ENCODE results near the gene ALOX15B. TPM values are rescaled to one million over a fixed set of nuclear protein-coding genes. Genes with fewer than 3 reads are reported as not detected.
A peak's percentile ranks its signal among the peaks of the same experiment; 100 is the strongest.

Gene ALOX15B
- polyA plus RNA-seq, 1 of the 3 experiments (the other 2 are of a cell fraction), result not detected

DNA sequence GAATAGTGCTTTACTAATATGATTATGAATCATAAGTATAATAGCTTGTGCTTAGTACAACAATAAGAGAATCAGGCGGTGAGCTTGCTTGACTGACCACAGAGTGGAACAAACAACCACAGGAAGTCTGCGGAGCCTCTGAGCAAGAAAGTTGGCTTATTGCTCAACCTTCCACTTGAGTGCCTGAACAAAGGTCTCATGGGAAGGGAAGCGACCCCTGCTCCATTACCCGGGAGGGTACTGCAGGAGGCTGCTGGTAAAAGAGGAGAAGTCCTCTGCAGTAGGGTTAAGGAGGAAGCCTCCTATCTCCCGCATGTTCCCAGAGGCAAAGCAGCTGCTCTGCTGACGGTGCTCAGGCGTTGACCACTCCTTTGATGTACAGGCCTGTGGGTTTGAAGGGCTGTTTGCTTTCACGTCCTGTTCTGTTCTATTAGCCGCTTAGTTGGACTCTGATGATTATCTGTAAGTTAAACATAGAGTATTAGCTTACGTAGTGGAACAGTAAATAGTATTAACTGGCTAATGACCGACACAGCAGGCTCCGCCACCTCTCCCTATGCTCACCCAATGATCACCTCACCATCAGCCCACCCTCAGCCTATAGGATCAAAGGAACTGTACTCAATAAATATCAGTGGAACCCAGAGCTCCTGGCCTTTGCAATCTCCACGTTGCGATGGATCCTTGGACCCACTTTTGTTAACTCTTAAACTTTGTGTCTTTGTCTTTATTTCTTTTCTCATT, 17.5 kb downstream of the ALOX15B start:
- no peaks in the 10 kb centered on the region for H3K9me2 ChIP-seq
- H3K4me3 ChIP-seq (ENCODE audit: low read depth in 2 of 2, low read length in 1 of 2), result no peak overlapping the region
- no peak overlapping the region for H3K27ac ChIP-seq (ENCODE audit: low read depth in 2 of 2, low read length in 1 of 2)
- 0 out of 2 replicates have a peak overlapping the region, but pooled peaks have one; percentile 23 for H3K4me2 ChIP-seq
- H3K9ac ChIP-seq, result no peak overlapping the region
- no peaks in the 10 kb centered on the region for H4K20me1 ChIP-seq (ENCODE audit: insufficient read depth)
- ChIA-PET CTCF (interaction anchor here (0.9 to 8.9 kb wide), 26 partner anchors 13 to 313 kb away, joined by 3 to 390 read pairs (median 14); partner anchors contain the start of genes ALOX12B, ALOXE3, NAA38 and RNF227), POLR2A (interaction anchor here (1.3 kb wide), 1 partner anchor 141 kb away, joined by 3 read pairs; the partner anchor contains the start of gene RNF227)
- no peak overlapping the region for H2AFZ ChIP-seq (ENCODE audit: low read depth)
- H3K9me3 ChIP-seq, result no peaks in the 10 kb centered on the region
- 62% methylated on average over 14 of the region's 14 CpGs for WGBS (ENCODE audit: low lambda C conversion rate)
- H3K4me1 ChIP-seq (ENCODE audit: control insufficient read depth in 1 of 2, insufficient read depth in 2 of 2, low read depth in 1 of 2, low read length in 1 of 2), result peaks cover 0 to 6% of the 10 kb centered on the region in 2 experiments; a peak in 2 of 4 replicates
- H3K27me3 ChIP-seq (ENCODE audit: insufficient read depth), result peaks cover 21% of the 10 kb centered on the region; the same call in 1 of the 2 replicates
- TF ChIP-seq NFIC (IDR thresholded peaks at IDR 0.05; ENCODE audit: borderline replicate concordance) (no peak), FOXJ3 (CRISPR knock-in tag; IDR thresholded peaks at IDR 0.05) (no peak), MEF2A (IDR thresholded peaks at IDR 0.05; ENCODE audit: borderline replicate concordance, low read depth) (no peak), ELF1 (IDR thresholded peaks at IDR 0.05) (no peak), GATA2 (CRISPR knock-in tag; IDR thresholded peaks at IDR 0.05) (no peak), TAF1 (IDR thresholded peaks at IDR 0.05; ENCODE audit: borderline replicate concordance, low read depth, low read length) (no peak), EZH2phosphoT487 (IDR thresholded peaks at IDR 0.05; ENCODE audit: borderline replicate concordance, low read depth) (no peak)
- TF ChIP-seq, protein P1, sequence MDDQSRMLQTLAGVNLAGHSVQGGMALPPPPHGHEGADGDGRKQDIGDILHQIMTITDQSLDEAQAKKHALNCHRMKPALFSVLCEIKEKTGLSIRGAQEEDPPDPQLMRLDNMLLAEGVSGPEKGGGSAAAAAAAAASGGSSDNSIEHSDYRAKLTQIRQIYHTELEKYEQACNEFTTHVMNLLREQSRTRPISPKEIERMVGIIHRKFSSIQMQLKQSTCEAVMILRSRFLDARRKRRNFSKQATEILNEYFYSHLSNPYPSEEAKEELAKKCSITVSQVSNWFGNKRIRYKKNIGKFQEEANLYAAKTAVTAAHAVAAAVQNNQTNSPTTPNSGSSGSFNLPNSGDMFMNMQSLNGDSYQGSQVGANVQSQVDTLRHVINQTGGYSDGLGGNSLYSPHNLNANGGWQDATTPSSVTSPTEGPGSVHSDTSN (IDR thresholded peaks at IDR 0.05), result no peak
- H3K36me3 ChIP-seq (replicated peaks in 1 of 2; ENCODE audit: control insufficient read depth in 1 of 2, insufficient read depth in 2 of 2, low read length in 1 of 2), result no peaks in the 10 kb centered on the region
- H3K79me2 ChIP-seq (ENCODE audit: insufficient read depth), result no peaks in the 10 kb centered on the region
- no peaks in the 10 kb centered on the region for H3F3A ChIP-seq (replicated peaks; ENCODE audit: insufficient read depth)
- no peak for DNase-seq

DNA sequence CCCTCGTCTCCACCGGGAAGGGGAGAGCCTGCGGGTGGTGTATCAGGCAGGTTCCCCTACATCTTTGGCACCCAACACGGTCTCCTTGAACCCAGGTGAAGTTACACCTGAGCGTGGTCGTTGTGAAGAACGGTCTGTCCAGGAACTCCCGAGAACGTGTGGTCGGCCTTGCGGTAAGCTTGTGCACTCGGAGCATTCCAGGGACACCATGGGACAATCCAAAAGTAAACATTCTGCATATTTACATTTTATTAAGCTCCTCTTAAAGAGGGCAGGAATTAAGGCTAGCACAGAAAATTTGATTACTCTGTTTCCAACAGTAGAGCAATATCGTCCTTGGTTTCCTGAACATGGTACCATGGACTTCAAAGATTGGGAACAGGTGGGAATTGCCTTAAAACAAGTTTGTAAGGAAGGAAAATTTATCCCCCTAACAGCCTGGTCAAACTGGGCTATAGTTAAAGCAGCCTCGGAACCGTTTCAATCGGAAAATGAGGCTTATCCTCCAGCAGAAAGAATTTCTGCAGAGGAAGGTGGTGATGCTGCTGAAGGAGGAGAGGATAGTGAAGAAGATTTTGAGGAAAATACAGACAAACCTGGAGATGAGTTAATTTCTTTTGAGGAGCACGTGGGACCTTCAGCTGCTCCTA, 18.2 kb downstream of the ALOX15B start:
- Histone ChIP-seq H3K9ac (no peak overlapping the region), H3K36me3 (replicated peaks in 1 of 2; ENCODE audit: control insufficient read depth in 1 of 2, insufficient read depth in 2 of 2, low read length in 1 of 2) (no peaks in the 10 kb centered on the region), H3K9me2 (no peaks in the 10 kb centered on the region), H3F3A (replicated peaks; ENCODE audit: insufficient read depth) (no peaks in the 10 kb centered on the region), H3K79me2 (ENCODE audit: insufficient read depth) (no peaks in the 10 kb centered on the region), H3K9me3 (no peaks in the 10 kb centered on the region), H2AFZ (ENCODE audit: low read depth) (no peak overlapping the region), H3K27ac (ENCODE audit: low read depth in 2 of 2, low read length in 1 of 2) (no peak overlapping the region), H4K20me1 (ENCODE audit: insufficient read depth) (no peaks in the 10 kb centered on the region), H3K4me3 (ENCODE audit: low read depth in 2 of 2, low read length in 1 of 2) (no peak overlapping the region), H3K27me3 (ENCODE audit: insufficient read depth) (peaks cover 27% of the 10 kb centered on the region), H3K4me1 (ENCODE audit: control insufficient read depth in 1 of 2, insufficient read depth in 2 of 2, low read depth in 1 of 2, low read length in 1 of 2) (peaks cover 0 to 6% of the 10 kb centered on the region in 2 experiments; a peak in 2 of 4 replicates), H3K4me2 (0 out of 2 replicates have a peak overlapping the region, but pooled peaks have one; percentile 58)
- ChIA-PET POLR2A (interaction anchor here (1.3 kb wide), 1 partner anchor 141 kb away, joined by 3 read pairs; the partner anchor contains the start of gene RNF227), CTCF (interaction anchor here (0.7 to 8.9 kb wide), 44 partner anchors 8 to 314 kb away, joined by 3 to 390 read pairs (median 6); partner anchors contain the start of genes ALOX12B, ALOXE3, CNTROB and NAA38)
- no peak for DNase-seq
- WGBS (ENCODE audit: low lambda C conversion rate), result 76% methylated on average over 17 of the region's 17 CpGs
- TF ChIP-seq EZH2phosphoT487 (IDR thresholded peaks at IDR 0.05; ENCODE audit: borderline replicate concordance, low read depth) (no peak), TAF1 (IDR thresholded peaks at IDR 0.05; ENCODE audit: borderline replicate concordance, low read depth, low read length) (no peak), NFIC (IDR thresholded peaks at IDR 0.05; ENCODE audit: borderline replicate concordance) (no peak), EP300 (IDR thresholded peaks at IDR 0.05; ENCODE audit: borderline replicate concordance in 1 of 2, low read depth in 1 of 2, low read length in 1 of 2) (no peak), JUND (IDR thresholded peaks at IDR 0.05) (no peak), RFX5 (IDR thresholded peaks at IDR 0.05; ENCODE audit: low read length) (no peak), MXI1 (IDR thresholded peaks at IDR 0.05; ENCODE audit: low read depth, low read length) (no peak), RXRA (IDR thresholded peaks at IDR 0.05; ENCODE audit: borderline replicate concordance, low read depth) (no peak), SIN3A (IDR thresholded peaks at IDR 0.05; ENCODE audit: borderline replicate concordance, low read depth, low read length) (no peak), GATA2 (CRISPR knock-in tag; IDR thresholded peaks at IDR 0.05) (no peak), ELF1 (IDR thresholded peaks at IDR 0.05) (no peak), TCF12 (IDR thresholded peaks at IDR 0.05) (no peak)
- TF ChIP-seq, protein P2, sequence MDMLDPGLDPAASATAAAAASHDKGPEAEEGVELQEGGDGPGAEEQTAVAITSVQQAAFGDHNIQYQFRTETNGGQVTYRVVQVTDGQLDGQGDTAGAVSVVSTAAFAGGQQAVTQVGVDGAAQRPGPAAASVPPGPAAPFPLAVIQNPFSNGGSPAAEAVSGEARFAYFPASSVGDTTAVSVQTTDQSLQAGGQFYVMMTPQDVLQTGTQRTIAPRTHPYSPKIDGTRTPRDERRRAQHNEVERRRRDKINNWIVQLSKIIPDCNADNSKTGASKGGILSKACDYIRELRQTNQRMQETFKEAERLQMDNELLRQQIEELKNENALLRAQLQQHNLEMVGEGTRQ (IDR thresholded peaks at IDR 0.05; ENCODE audit: borderline replicate concordance, low read depth, low read length), result no peak
- TF ChIP-seq, protein P3, sequence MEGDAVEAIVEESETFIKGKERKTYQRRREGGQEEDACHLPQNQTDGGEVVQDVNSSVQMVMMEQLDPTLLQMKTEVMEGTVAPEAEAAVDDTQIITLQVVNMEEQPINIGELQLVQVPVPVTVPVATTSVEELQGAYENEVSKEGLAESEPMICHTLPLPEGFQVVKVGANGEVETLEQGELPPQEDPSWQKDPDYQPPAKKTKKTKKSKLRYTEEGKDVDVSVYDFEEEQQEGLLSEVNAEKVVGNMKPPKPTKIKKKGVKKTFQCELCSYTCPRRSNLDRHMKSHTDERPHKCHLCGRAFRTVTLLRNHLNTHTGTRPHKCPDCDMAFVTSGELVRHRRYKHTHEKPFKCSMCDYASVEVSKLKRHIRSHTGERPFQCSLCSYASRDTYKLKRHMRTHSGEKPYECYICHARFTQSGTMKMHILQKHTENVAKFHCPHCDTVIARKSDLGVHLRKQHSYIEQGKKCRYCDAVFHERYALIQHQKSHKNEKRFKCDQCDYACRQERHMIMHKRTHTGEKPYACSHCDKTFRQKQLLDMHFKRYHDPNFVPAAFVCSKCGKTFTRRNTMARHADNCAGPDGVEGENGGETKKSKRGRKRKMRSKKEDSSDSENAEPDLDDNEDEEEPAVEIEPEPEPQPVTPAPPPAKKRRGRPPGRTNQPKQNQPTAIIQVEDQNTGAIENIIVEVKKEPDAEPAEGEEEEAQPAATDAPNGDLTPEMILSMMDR (IDR thresholded peaks at IDR 0.05), result no peak
- TF ChIP-seq, protein P4, sequence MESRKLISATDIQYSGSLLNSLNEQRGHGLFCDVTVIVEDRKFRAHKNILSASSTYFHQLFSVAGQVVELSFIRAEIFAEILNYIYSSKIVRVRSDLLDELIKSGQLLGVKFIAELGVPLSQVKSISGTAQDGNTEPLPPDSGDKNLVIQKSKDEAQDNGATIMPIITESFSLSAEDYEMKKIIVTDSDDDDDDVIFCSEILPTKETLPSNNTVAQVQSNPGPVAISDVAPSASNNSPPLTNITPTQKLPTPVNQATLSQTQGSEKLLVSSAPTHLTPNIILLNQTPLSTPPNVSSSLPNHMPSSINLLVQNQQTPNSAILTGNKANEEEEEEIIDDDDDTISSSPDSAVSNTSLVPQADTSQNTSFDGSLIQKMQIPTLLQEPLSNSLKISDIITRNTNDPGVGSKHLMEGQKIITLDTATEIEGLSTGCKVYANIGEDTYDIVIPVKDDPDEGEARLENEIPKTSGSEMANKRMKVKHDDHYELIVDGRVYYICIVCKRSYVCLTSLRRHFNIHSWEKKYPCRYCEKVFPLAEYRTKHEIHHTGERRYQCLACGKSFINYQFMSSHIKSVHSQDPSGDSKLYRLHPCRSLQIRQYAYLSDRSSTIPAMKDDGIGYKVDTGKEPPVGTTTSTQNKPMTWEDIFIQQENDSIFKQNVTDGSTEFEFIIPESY (IDR thresholded peaks at IDR 0.05; ENCODE audit: borderline replicate concordance, low read depth), result no peak
